A204.1 (cell line): ENCODE data around the gene FOXO3.
A peak's percentile ranks its signal among the peaks of the same experiment; 100 is the strongest.
"Not testable (repeated sequence)": the region's sequence is repeated elsewhere in the genome, so short reads cannot be mapped to it uniquely, and the experiment has no call there.

Source experiments
- FAIRE-seq: peaks from 2 replicates; lab custom pipeline; 2012; peaks lifted over from hg19 to GRCh38; lab: Jason Lieb, UNC

The FOXO3 gene

GRCh38 chr6:108661982-108662381 lies 101.3 kb downstream of the FOXO3 start:
- FAIRE-seq = no peak

DNA sequence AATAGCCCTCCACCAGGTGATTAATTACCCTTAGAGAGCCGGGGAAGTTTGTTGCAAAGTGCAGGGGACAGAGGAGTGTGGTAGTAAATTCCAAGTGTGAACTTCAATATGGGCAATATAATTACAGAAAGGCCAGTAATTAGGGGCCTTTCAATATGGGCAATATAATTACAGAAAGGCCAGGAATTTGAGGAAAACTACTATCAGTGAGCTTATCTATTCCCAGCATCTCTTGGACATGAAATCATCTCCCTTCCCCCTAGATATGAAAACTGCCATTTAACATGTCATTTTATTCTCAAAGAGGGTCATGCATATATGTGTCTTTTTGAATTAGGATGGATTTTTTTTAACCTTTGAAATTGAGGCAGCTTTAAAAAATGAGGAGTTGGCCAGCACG lies 102.0 kb downstream of the FOXO3 start:
- no peak for FAIRE-seq

DNA sequence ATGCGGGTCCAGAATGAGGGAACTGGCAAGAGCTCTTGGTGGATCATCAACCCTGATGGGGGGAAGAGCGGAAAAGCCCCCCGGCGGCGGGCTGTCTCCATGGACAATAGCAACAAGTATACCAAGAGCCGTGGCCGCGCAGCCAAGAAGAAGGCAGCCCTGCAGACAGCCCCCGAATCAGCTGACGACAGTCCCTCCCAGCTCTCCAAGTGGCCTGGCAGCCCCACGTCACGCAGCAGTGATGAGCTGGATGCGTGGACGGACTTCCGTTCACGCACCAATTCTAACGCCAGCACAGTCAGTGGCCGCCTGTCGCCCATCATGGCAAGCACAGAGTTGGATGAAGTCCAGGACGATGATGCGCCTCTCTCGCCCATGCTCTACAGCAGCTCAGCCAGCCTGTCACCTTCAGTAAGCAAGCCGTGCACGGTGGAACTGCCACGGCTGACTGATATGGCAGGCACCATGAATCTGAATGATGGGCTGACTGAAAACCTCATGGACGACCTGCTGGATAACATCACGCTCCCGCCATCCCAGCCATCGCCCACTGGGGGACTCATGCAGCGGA lies 102.9 kb downstream of the FOXO3 start:
- not testable (repeated sequence) for FAIRE-seq

DNA sequence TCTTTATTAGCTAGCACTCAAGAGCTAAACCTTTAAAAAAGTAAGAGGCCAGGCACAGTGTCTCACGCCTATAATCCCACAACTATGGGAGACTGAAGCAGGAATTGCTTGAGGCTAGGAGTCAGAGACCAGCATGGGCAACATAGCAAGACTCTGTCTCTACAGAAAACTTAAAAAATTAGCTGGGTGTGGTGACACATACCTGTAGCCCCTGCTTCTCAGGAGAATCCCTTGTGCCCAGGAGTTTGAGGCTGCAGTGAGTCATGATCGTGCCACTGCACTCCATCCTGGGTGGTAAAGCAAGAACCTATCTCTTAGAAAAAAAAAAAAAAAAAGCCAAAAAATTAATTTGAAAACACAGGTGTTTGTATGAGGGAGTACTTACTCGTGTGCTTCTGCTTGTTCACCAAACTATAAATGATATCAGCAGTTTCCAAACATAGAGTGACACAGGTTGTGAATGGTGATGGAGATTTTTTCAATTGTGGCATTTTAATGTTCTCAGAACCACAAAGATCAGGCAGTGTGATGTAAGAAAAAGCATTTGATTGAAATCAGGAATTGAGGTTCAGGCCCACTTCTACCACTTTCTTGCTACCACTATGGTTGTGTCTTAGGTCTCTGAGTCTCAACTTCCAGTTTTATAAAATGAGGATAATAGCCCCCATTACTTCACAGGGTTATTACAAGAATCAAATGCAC lies 104.9 kb downstream of the FOXO3 start:
- FAIRE-seq = no peak

DNA sequence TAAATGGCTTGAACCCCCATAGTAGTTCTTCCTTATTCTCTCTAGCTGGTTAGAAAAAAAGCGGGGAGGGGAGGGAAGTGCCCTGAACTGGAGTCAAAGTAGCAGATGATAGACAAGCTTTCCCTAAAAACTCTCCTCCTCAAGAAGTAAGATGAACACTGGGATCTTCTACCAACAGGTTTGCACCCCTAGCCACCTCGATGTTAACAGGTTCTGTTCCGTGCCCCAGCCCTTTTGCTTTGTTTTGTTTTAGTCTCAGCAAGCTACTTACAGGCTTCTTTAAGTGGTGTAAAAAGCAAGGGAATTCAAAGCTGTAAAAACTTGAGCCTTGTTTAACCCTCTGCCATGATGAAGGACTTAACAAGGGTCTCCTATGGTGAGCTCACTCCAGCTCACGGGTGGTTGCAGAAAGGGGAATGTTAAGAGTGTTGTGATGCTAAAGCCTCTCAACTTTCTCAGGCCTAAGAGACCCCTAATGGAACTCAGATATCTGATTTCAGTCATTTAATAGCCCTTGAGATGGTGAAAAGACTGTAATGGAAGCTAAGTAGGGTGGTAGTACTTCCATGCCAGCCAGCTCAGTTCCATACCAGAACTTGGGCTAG lies 106.0 kb downstream of the FOXO3 start:
- FAIRE-seq = no peak

- FAIRE-seq = no peak
Observed at GRCh38 chr6:108667993-108668392, 107.3 kb downstream of the FOXO3 start.

DNA sequence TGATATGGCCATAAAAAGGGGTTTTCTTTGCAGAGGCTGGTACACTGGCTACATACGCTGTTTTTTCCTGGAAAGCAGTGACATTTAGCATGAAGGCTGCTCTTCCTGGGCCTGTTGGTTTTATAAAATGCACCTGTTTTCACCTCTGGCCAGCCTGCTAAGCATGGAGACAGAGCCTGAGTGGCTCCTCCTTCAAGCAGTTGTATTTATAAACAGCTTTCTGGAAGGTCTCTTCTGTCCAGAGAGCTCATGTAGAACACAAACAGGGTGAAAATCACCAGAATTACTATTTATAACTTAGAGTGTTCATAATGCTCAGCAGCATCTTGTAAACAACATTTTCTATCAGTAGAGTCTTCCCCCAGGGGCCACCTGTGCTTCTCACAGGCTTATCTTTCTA lies 109.0 kb downstream of the FOXO3 start:
- FAIRE-seq = no peak

GRCh38 chr6:108671175-108671574 lies 110.5 kb downstream of the FOXO3 start:
- FAIRE-seq = no peak

DNA sequence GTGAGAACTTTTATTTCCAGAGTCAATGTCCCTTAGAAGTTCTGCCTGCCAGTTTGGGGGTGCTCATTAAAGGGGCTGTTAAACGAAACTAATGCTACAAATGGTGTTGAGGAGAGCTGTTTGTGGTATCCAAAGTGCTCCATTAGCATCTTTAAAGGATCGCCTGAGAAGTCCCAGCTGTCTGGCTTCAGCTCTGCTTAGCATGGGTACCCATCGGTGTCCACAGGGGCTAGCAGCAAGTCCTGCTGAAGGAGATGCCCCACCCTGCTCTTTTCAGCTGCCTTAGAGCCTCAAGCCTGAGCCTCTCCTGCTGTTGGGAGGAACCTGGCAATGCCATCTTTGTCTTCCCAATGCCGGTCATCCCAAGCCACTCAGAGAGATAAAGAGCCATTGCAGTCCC lies 111.1 kb downstream of the FOXO3 start:
- FAIRE-seq = no peak

DNA sequence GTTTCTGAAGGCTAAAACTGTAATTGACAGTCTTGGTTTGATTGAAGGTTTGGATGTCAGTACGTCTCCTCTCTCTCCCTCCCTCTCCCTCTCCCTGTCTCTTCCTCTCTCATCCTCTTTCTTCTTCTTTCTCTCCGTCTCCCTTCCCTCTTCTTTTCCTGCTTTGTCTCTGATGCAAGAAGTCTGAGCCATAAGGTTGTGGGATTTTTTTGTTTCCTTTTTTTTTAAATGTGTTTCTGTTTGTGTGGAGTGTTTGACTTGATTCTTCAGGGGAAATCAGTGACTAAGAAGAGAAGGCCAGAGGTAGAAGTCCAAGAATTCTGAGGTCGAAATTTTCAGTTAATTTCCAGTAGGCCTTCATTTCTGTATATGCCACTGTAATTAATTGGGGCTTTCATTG lies 111.9 kb downstream of the FOXO3 start:
- no peak for FAIRE-seq

DNA sequence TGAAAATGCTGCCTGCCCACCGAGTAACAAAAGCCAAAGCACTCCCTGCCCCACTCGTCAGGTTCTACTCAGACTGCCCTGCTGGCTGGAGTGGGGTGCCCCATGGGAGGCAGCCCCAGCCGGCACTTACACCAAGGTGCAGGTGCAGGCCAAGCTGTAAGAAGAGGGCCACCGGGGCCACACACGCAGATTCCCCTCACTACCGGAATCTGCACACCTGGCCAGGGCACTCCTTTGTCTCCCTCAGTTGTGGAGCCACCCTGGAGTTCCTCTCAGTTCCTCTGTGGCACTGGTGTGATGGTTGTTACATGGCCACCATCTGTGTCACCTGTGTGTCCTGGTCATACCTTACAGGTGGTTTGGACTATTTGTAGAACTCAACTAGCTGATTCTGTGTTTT lies 112.4 kb downstream of the FOXO3 start:
- no peak for FAIRE-seq

DNA sequence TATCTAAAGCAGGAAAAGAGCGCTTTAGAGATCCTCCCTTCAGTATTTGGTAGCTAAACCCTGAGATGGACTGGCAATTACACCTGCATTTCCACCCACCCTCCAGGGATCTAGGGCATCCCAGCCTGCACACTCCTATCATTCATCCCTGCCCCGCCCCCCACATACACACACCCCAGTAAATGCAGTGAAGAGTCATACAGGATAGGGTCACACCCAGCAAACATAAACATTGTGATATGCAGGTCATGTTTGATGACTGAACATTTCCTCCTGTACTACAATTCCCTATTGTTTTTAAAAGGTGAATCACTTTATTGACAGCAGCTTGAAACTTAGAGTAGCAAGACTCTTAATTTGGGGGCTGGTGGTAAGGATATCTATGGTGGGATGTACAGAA lies 112.9 kb downstream of the FOXO3 start:
- FAIRE-seq = no peak

DNA sequence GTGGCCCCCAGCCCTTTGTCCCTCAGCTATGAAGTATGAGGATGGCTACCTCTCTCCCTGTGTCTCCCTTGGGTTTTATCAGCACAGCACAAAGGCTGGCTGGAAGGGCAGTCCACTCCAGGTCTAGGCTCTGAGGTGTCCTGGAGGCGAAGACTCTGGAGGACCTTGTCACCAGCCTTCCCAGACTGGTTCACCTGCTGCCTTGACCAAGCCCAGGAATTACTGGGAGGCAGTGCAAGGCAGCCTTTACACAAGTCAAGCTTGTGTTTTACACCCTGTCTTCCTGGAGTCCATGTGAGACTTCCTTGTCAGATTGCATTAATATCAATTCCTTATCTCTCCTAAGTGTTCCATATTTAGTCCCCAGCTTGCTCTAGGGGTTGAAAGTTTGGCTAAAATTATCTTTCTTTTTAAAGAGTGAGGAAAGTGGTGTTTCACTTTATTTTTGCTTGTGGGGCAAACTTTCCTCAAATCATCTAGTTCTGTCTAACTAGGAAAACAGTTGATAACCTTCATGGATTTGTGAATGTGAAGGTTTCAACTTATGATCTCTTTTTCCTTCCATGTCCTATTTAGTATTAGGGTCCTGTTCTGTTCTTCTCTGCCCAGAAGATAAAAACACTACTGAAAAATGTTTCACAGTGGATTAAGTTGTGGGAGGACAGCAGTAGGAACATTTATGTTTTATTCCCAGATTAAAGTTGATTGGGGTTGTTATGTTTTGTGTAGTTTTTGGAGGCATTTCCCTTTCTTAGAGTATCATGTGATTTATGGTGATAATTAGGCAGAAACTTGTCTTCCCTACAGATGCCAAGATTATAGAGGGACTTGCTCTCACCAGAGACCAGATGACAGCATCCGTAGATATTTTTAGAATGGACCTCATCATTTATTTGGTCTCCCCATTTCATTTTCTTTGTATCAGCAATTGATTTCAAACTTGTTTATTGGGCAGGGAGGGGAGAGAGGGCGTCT lies 114.8 kb downstream of the FOXO3 start:
- no peak for FAIRE-seq

DNA sequence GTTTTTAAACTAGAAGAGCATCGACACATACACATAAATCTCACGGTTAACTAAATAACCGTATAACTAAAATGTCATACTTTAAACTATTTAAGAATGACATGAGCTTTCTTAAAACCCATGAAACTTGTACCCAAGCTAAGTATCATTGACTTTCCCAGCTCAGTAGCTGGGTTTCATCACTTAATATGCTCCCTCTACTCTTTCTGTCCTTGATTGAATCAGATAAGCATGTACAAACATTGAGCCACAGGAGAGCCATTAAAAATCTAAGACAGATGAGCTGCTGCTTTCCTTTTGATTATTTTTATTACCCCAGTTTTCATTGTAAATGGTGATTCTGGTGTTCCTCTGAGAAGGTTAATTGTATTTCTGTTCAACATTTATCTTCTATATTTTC lies 115.8 kb downstream of the FOXO3 start:
- no peak for FAIRE-seq

DNA sequence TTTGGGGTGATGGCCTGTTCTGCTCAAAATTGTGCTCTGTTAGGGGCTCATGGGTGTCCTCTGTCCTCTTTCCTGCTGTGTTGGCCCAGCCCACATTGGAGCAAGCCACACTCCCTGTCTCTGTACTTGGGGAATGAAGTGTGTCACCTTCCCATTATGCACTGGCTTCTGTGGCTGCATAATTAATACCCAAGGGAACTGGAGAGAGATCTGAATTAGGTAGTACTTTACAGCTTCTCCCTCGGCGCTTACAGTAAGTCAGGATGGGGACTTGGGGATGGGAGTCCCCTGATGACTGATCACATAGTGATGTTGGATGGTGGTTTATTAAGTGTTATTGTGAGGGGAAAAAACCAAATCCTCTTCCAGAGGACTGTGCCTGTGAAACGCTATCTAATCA lies 116.6 kb downstream of the FOXO3 start:
- FAIRE-seq = no peak

- no peak for FAIRE-seq
Observed at GRCh38 chr6:108677894-108678293, 117.2 kb downstream of the FOXO3 start.

DNA sequence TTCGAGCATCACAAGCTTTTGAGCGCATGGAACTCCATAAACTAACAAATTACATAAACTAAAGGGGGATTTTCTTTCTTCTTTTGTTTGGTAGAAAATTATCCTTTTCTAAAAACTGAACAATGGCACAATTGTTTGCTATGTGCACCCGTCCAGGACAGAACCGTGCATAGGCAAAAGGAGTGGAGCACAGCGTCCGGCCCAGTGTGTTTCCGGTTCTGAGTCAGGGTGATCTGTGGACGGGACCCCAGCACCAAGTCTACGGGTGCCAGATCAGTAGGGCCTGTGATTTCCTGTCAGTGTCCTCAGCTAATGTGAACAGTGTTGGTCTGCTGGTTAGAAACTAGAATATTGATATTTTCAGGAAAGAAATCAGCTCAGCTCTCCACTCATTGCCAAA lies 119.6 kb downstream of the FOXO3 start:
- not testable (repeated sequence) for FAIRE-seq

DNA sequence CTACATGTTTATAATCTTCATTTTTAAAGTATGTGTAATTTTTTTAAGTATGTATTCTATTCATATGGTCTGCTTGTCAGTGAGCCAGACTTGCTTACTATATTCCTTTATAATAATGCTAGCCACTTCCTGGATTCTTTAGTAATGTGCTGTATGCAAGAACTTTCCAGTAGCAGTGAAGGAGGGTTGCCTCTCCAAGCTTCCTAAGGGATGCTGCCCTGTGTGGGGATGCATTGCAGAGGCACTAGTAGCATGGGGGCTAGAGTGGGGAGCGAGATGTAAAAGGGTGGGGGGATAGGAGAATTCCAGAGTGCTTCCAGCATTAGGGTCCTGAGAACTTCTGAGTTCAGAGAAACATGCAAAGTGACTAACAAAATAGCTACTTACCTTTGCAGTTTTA lies 121.0 kb downstream of the FOXO3 start:
- not testable (repeated sequence) for FAIRE-seq

DNA sequence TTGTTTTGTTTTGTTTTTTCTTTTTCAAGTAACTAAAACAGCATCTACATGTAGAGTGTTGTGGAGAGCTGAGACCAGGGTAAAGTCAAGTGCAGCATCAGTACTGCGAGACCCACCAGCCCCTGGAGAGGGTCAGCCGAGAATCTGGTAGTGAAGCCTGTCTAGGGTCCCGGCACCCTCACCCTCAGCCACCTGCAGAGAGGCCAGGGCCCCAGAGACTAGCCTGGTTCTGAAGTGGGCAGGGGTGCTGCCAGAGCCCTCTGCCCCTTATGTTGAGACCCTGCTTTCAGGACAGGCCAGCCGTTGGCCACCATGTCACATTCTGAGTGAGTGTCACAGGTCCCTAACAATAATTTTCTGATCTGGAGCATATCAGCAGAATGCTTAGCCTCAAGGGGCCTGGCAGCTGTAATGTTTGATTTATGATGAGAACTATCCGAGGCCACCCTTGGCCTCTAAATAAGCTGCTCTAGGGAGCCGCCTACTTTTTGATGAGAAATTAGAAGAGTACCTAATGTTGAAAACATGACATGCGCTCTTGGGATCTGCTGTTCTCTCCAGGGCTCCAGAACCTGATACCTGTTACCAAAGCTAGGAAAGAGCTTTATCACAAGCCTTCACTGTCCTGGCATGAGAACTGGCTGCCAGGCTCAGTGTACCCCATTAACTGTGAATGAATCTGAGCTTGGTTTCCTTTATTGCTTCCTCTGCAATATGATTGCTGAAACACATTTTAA lies 121.8 kb downstream of the FOXO3 start:
- not testable (repeated sequence) for FAIRE-seq

GRCh38 chr6:108683976-108684375 lies 123.3 kb downstream of the FOXO3 start:
- FAIRE-seq = peak; percentile 3

DNA sequence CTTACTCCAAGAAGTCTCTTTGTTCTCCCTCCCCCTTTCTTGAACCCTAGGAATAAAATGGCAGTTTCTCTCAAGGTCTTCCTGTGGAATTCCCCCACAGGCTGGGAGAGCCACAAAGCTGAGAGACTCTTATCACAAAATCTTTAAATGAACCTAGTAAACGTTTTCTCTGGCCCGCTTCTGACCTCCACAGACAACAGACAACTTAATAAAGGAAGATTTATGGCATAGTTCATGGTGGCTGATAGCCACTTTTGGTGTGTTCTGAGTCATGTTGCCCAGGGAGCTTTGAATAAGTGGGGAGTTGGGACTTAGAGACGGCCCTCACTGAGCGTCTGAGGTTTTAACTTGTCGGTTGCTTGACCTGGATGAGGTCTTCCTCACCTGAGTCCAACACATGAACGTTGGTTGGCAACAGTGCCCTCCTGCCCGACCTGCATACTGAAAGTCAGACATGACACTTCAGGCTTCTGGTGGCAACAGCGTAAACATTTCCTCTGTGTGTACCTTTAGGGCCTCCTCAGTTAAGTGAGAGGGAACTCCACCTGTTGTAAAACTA lies 124.1 kb downstream of the FOXO3 start:
- no peak for FAIRE-seq

- no peak for FAIRE-seq
Observed at GRCh38 chr6:108685970-108686369, 125.3 kb downstream of the FOXO3 start.
